Measurements from ENCODE around the gene KAT2B.
"Not testable (repeated sequence)": the region's sequence is repeated elsewhere in the genome, so short reads cannot be mapped to it uniquely, and the experiment has no call there.

The KAT2B gene

GRCh38 chr3:20039765-20040547 lies at the start of gene KAT2B:
Gene KAT2B (plus strand): TSS chr3:20040446. CDS start chr3:20040478, 32 bp downstream.
- DNase-seq (ENCODE audit: low spot score): peak; percentile 76

- DNase-seq (ENCODE audit: low spot score): no peak
Measured at GRCh38 chr3:19994796-19995195, 45.5 kb upstream of the KAT2B start.

- no peak for DNase-seq (ENCODE audit: low spot score)
Measured at GRCh38 chr3:19997502-19997901, 42.7 kb upstream of the KAT2B start.

- DNase-seq (ENCODE audit: low spot score): no peak
Measured at GRCh38 chr3:20001932-20002331, 38.3 kb upstream of the KAT2B start.

- no peak for DNase-seq (ENCODE audit: low spot score)
Measured at GRCh38 chr3:20007960-20008359, 32.3 kb upstream of the KAT2B start.

- DNase-seq (ENCODE audit: low spot score): no peak
Measured at GRCh38 chr3:20008646-20009045, 31.6 kb upstream of the KAT2B start.

GRCh38 chr3:20012164-20012563 lies 28.1 kb upstream of the KAT2B start, which contains the start of gene PP2D1:
Gene PP2D1 (minus strand): TSS chr3:20012264. CDS start chr3:20012072, 192 bp downstream.
- no peak for DNase-seq (ENCODE audit: low spot score)

GRCh38 chr3:20013396-20013795 lies 26.9 kb upstream of the KAT2B start:
- no peak for DNase-seq (ENCODE audit: low spot score)

- no peak for DNase-seq (ENCODE audit: low spot score)
Measured at GRCh38 chr3:20015525-20015924, 24.7 kb upstream of the KAT2B start.

GRCh38 chr3:20016076-20016475 lies 24.2 kb upstream of the KAT2B start:
- not testable (repeated sequence) for DNase-seq (ENCODE audit: low spot score)

- DNase-seq (ENCODE audit: low spot score): no peak
Measured at GRCh38 chr3:20022954-20023622, 17.2 kb upstream of the KAT2B start.

- no peak for DNase-seq (ENCODE audit: low spot score)
Measured at GRCh38 chr3:20023623-20024405, 16.4 kb upstream of the KAT2B start.

GRCh38 chr3:20027136-20027535 lies 13.1 kb upstream of the KAT2B start:
- no peak for DNase-seq (ENCODE audit: low spot score)

- no peak for DNase-seq (ENCODE audit: low spot score)
Measured at GRCh38 chr3:20028905-20029331, 11.3 kb upstream of the KAT2B start.

- DNase-seq (ENCODE audit: low spot score): not testable (repeated sequence)
Measured at GRCh38 chr3:20031939-20032338, 8.3 kb upstream of the KAT2B start.

- no peak for DNase-seq (ENCODE audit: low spot score)
Measured at GRCh38 chr3:20035019-20035418, 5.2 kb upstream of the KAT2B start.

- no peak for DNase-seq (ENCODE audit: low spot score)
Measured at GRCh38 chr3:20037255-20037996, 2.8 kb upstream of the KAT2B start.

GRCh38 chr3:20038699-20039465 lies 1.4 kb upstream of the KAT2B start:
- DNase-seq (ENCODE audit: low spot score): no peak

GRCh38 chr3:20039466-20039764 lies 831 bp upstream of the KAT2B start:
- no peak for DNase-seq (ENCODE audit: low spot score)

- peak; percentile 86 for DNase-seq (ENCODE audit: low spot score)
Measured at GRCh38 chr3:20040548-20041196, 426 bp downstream of the KAT2B start.

All from RKO (cell line).